AG04450 (cell line): ENCODE measurements around the gene WDR27. TPM values are rescaled to one million over a fixed set of nuclear protein-coding genes. Genes with fewer than 3 reads are reported as not detected.
A peak's percentile ranks its signal among the peaks of the same experiment; 100 is the strongest.

Experiments
- CTCF ChIA-PET: fragments of 300-600, 350-600 bp; formaldehyde crosslinking; extraction: SDS; loops from one replicate; lab custom pipeline; 2022; ENCODE audit warnings: antibody characterized with exemption, inconsistent platforms; lab: Charles Lee
- POLR2A ChIA-PET: fragments of 350-600 bp; formaldehyde crosslinking; extraction: SDS; loops from one replicate; lab custom pipeline; 2021; ENCODE audit warnings: antibody characterized with exemption, inconsistent platforms; lab: Yijun Ruan, JAX
- DNase-seq: peaks from one replicate; pipeline ENCODE4 v3.0.0-alpha.2; 2011; ENCODE audit warnings: low read depth, low spot score
- H3K27ac ChIP-seq: one replicate; pipeline ENCODE4 v1.5.1; 2012; ENCODE audit warnings: low read depth, low read length, control low read depth
- H3K27me3 ChIP-seq: one replicate; pipeline ENCODE4 v1.6.0; 2012; ENCODE audit warnings: low read length; ENCODE audit not compliant: control insufficient read depth, insufficient read depth
- H3K4me3 ChIP-seq: 2 replicates; pipeline ENCODE4 v1.5.1; 2011; ENCODE audit warnings: mild to moderate bottlenecking, low read depth, low read length, control low read depth
- H3K9me3 ChIP-seq: 2 replicates; pipeline ENCODE4 v1.5.1; 2012; ENCODE audit warnings: low read length; ENCODE audit not compliant: control insufficient read depth, insufficient read depth
- polyA plus RNA-seq: library from polyadenylated mRNA; depleted of rRNA; stranded (reverse); fragments of >200 nt; gene quantifications from 2 replicates; pipeline ENCODE4 v1.2.3, GENCODE V29; 2011
- TF ChIP-seq, protein P1 (sequence below): IDR thresholded peaks from 2 replicates; pipeline ENCODE4 v1.5.1; 2011; ENCODE audit warnings: low read depth, low read length, control low read depth, inconsistent platforms

Gene WDR27
- polyA plus RNA-seq, 1 experiment = 20.5 TPM

DNA sequence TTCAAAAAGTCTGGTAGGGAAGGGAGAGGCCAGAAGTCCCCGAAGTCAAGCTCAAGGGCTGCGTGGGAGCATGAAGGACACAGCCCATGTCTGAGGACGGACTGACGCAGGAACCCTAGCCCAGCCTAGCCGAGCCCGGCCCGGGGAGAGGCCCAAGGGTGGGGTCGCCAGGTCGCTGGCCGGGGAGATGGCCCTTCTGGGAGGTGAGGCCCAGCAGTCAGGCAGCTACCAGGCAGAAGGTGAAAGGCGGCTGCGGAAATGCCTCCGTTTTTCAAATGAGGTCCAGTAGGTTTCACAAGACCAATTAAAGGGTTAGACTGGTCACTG lies 44.6 kb downstream of the WDR27 start:
- ChIA-PET POLR2A (no interaction called here), CTCF (no interaction called here)
- DNase-seq = no peak
- Histone ChIP-seq H3K9me3 (peaks cover 8% of the 10 kb centered on the region), H3K27me3 (no peaks in the 10 kb centered on the region), H3K4me3 (no peak overlapping the region), H3K27ac (no peak overlapping the region)
- TF ChIP-seq, protein P1, sequence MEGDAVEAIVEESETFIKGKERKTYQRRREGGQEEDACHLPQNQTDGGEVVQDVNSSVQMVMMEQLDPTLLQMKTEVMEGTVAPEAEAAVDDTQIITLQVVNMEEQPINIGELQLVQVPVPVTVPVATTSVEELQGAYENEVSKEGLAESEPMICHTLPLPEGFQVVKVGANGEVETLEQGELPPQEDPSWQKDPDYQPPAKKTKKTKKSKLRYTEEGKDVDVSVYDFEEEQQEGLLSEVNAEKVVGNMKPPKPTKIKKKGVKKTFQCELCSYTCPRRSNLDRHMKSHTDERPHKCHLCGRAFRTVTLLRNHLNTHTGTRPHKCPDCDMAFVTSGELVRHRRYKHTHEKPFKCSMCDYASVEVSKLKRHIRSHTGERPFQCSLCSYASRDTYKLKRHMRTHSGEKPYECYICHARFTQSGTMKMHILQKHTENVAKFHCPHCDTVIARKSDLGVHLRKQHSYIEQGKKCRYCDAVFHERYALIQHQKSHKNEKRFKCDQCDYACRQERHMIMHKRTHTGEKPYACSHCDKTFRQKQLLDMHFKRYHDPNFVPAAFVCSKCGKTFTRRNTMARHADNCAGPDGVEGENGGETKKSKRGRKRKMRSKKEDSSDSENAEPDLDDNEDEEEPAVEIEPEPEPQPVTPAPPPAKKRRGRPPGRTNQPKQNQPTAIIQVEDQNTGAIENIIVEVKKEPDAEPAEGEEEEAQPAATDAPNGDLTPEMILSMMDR = no peak

DNA sequence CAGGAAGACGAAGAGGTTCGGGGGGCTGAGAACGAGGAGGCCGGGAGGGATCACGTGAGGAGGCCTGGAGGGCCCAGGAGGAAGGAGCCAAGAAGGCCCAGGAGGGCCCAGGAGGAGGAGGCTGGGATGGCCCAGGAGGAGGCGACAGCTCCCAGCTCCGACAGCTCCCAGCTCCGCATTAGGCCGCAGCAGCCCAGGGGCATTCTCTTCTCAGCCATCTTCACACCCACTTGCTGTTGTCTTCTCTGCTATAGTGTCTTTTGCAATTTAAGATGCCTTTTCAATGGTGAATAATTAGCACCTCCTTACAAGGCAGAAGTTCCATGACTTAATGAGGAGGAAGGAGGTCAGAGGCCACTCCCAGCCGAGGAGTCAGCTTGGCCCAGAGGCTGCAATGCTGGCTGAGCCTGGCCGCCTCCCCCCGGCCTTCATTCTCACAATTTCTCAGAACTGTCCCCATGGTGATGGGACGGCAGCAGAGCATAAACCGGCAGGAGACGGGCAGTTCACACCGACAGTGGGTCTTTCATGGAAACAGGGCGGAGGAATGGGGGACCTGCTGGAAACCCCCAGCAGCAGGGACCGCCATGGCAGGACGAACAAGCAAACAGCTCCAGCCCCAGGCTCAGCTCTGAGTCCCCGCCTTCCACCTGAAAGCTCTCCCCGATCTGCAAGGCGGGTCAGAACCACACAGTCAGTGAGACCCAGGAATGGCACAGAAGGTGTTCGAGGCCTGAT lies 45.1 kb downstream of the WDR27 start:
- H3K9me3 ChIP-seq = peaks cover 8% of the 10 kb centered on the region
- no peak overlapping the region for H3K27ac ChIP-seq
- POLR2A ChIA-PET = no interaction called here
- no peak overlapping the region for H3K4me3 ChIP-seq
- no peak for DNase-seq
- H3K27me3 ChIP-seq = no peaks in the 10 kb centered on the region
- CTCF ChIA-PET = no interaction called here
- TF ChIP-seq, protein P1 = no peak

GRCh38 chr6:169654598-169655391 lies 47.0 kb downstream of the WDR27 start:
- CTCF ChIA-PET = no interaction called here
- TF ChIP-seq, protein P1 = peak; percentile 48
- Histone ChIP-seq H3K27ac (peak overlapping the region; percentile 52), H3K9me3 (peaks cover 8% of the 10 kb centered on the region), H3K27me3 (no peaks in the 10 kb centered on the region), H3K4me3 (peak overlapping the region; percentile 63)
- POLR2A ChIA-PET = no interaction called here
- DNase-seq = peak; percentile 29

GRCh38 chr6:169653691-169654090 lies 48.1 kb downstream of the WDR27 start:
- Histone ChIP-seq H3K4me3 (no peak overlapping the region), H3K27me3 (no peaks in the 10 kb centered on the region), H3K9me3 (peaks cover 8% of the 10 kb centered on the region), H3K27ac (no peak overlapping the region)
- ChIA-PET POLR2A (no interaction called here), CTCF (no interaction called here)
- no peak for DNase-seq
- TF ChIP-seq, protein P1 = no peak

DNA sequence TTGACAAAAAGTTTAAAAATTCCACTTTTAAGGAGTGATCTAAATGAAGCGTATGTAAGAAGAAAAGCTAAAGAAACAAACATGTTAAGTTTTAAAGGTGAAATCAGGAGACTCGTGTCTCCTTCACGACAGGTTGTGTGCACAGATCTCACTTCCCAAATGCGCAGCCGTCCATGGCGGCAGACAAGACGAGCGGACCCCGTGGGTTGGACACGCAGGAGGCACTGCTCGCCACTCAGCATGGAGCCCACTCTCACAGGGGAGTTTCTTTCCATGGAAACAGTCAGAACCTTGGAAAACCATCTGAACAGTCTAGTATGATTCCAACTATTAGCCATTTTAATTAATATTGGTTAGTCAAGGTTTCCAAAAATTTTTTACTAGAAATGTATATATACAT lies 48.9 kb downstream of the WDR27 start:
- Histone ChIP-seq H3K4me3 (no peak overlapping the region), H3K27me3 (no peaks in the 10 kb centered on the region), H3K27ac (no peak overlapping the region), H3K9me3 (peaks cover 8% of the 10 kb centered on the region)
- CTCF ChIA-PET = no interaction called here
- POLR2A ChIA-PET = no interaction called here
- TF ChIP-seq, protein P1 = no peak
- DNase-seq = no peak
